PC-3 (cell line): ENCODE measurements around the gene LINC00305.

Experiments
- EZH2phosphoT487 ChIP-seq: fragments of 300-600 bp; sonication (generic); IDR thresholded peaks from 2 replicates; pipeline ENCODE4 v1.6.1; 2018; ENCODE audit warnings: mild to moderate bottlenecking, antibody characterized with exemption, low read length, borderline replicate concordance
- TF ChIP-seq, protein P1 (sequence below): fragments of 300-600 bp; sonication (generic); conservative IDR thresholded peaks from 2 replicates; pipeline ENCODE4 v1.5.1; 2017; ENCODE audit warnings: antibody characterized with exemption, low read depth, mild to moderate bottlenecking, low read length

DNA sequence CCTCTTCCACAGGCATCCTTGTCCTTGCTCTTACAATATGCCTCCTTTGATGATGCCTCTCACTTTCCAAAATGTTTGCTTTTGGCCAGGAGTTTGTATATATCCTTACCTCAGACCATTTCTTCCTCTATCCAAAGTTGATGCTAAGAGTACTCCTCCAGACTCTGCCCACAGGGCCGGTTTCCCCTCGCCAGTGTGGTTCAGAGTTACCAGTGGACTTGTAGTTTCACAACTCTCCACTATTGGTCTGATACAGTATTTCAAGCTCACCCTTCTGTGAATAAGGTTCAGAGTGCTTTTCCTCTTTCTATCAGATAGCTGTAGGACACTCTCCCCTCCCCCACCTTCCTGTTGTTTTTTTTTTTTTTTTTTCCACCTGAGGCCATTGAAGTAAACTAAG is 42.2 kb upstream of the LINC00305 start:
- TF ChIP-seq, protein P1, sequence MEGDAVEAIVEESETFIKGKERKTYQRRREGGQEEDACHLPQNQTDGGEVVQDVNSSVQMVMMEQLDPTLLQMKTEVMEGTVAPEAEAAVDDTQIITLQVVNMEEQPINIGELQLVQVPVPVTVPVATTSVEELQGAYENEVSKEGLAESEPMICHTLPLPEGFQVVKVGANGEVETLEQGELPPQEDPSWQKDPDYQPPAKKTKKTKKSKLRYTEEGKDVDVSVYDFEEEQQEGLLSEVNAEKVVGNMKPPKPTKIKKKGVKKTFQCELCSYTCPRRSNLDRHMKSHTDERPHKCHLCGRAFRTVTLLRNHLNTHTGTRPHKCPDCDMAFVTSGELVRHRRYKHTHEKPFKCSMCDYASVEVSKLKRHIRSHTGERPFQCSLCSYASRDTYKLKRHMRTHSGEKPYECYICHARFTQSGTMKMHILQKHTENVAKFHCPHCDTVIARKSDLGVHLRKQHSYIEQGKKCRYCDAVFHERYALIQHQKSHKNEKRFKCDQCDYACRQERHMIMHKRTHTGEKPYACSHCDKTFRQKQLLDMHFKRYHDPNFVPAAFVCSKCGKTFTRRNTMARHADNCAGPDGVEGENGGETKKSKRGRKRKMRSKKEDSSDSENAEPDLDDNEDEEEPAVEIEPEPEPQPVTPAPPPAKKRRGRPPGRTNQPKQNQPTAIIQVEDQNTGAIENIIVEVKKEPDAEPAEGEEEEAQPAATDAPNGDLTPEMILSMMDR: no peak
- no peak for TF ChIP-seq EZH2phosphoT487
